Measurements from ENCODE around the gene COL21A1.

Gene COL21A1

GRCh38 chr6:56282391-56282790 is 35.0 kb upstream of the COL21A1 start:
- H3K9me3 ChIP-seq (ENCODE audit: control insufficient read depth, insufficient read depth, low read length) = no peaks in the 10 kb centered on the region
- H3K27me3 ChIP-seq (ENCODE audit: control insufficient read depth, low read length) = no peaks in the 10 kb centered on the region
- H3K79me2 ChIP-seq (ENCODE audit: control insufficient read depth, low read length) = no peaks in the 10 kb centered on the region

GRCh38 chr6:56280126-56280525 is 32.7 kb upstream of the COL21A1 start:
- no peak overlapping the region for H3K27ac ChIP-seq (ENCODE audit: low read depth, low read length)
- H3K9me2 ChIP-seq (replicated peaks; ENCODE audit: control insufficient read depth, low read length) = no peaks in the 10 kb centered on the region
- no peaks in the 10 kb centered on the region for H3F3A ChIP-seq (ENCODE audit: control insufficient read depth, insufficient read depth)
- no peaks in the 10 kb centered on the region for H3K79me2 ChIP-seq (ENCODE audit: control insufficient read depth, low read length)
- H3K4me3 ChIP-seq (ENCODE audit: low read length) = no peak overlapping the region
- no peak overlapping the region for H3K4me2 ChIP-seq (ENCODE audit: low read length)
- H3K36me3 ChIP-seq (ENCODE audit: control insufficient read depth, low read length) = no peaks in the 10 kb centered on the region
- H3K4me1 ChIP-seq (ENCODE audit: control insufficient read depth, low read length) = no peaks in the 10 kb centered on the region
- TF ChIP-seq, protein P1, sequence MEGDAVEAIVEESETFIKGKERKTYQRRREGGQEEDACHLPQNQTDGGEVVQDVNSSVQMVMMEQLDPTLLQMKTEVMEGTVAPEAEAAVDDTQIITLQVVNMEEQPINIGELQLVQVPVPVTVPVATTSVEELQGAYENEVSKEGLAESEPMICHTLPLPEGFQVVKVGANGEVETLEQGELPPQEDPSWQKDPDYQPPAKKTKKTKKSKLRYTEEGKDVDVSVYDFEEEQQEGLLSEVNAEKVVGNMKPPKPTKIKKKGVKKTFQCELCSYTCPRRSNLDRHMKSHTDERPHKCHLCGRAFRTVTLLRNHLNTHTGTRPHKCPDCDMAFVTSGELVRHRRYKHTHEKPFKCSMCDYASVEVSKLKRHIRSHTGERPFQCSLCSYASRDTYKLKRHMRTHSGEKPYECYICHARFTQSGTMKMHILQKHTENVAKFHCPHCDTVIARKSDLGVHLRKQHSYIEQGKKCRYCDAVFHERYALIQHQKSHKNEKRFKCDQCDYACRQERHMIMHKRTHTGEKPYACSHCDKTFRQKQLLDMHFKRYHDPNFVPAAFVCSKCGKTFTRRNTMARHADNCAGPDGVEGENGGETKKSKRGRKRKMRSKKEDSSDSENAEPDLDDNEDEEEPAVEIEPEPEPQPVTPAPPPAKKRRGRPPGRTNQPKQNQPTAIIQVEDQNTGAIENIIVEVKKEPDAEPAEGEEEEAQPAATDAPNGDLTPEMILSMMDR (IDR thresholded peaks at IDR 0.05; ENCODE audit: low read depth, low read length, poor library complexity, severe bottlenecking) = no peak
- no peak for TF ChIP-seq EZH2phosphoT487 (IDR thresholded peaks at IDR 0.05; ENCODE audit: borderline replicate concordance, low read length)
- no peaks in the 10 kb centered on the region for H3K27me3 ChIP-seq (ENCODE audit: control insufficient read depth, low read length)
- H4K20me1 ChIP-seq (ENCODE audit: control insufficient read depth, insufficient read depth, low read depth, low read length) = no peaks in the 10 kb centered on the region
- no peaks in the 10 kb centered on the region for H3K9me3 ChIP-seq (ENCODE audit: control insufficient read depth, insufficient read depth, low read length)

More at GRCh38 chr6:56282391-56282790, 35.0 kb upstream of the COL21A1 start:
- H3K4me2 ChIP-seq (ENCODE audit: low read length) = no peak overlapping the region
- H3K27ac ChIP-seq (ENCODE audit: low read depth, low read length) = no peak overlapping the region
- no peaks in the 10 kb centered on the region for H4K20me1 ChIP-seq (ENCODE audit: control insufficient read depth, insufficient read depth, low read depth, low read length)
- no peaks in the 10 kb centered on the region for H3F3A ChIP-seq (ENCODE audit: control insufficient read depth, insufficient read depth)
- TF ChIP-seq EZH2phosphoT487 (IDR thresholded peaks at IDR 0.05; ENCODE audit: borderline replicate concordance, low read length) = no peak
- TF ChIP-seq, protein P1 (IDR thresholded peaks at IDR 0.05; ENCODE audit: low read depth, low read length, poor library complexity, severe bottlenecking) = no peak
- H3K4me1 ChIP-seq (ENCODE audit: control insufficient read depth, low read length) = no peaks in the 10 kb centered on the region
- H3K36me3 ChIP-seq (ENCODE audit: control insufficient read depth, low read length) = no peaks in the 10 kb centered on the region
- H3K9me2 ChIP-seq (replicated peaks; ENCODE audit: control insufficient read depth, low read length) = no peaks in the 10 kb centered on the region
- no peak overlapping the region for H3K4me3 ChIP-seq (ENCODE audit: low read length)

DNA sequence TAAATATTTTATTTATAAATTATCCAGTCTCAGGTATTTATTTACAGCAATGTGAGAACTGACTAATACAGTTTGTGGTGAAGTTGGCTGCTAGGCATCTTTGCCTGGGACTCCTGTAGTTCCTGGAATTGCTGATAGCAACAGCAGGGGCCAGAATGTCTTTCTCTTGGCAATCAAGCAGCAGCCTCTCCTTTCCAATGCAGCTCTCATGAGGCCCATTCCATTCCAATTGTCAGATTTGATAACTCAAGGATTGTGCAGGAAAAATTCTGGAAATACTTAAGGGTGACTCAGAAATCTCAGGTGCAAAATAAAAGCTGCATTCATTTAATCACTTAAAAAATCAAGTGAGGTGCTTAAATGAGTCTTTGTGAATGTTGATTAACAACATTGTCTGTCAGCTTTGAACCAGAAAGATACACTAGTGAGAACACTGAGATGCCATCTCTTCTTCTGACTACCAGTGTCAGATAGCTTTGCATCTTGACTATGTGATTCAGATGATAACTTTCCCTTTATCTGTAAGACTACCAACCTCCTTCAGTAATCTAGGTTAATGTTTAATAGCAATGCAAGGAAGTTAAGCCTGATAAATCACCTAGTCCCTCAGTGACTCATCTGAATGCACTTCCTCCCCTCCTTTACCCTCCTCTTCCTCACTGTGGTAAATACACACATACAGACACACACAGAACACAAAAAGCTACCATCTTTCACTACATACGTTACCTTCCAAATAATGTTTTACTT is 32.1 kb upstream of the COL21A1 start:
- Histone ChIP-seq H4K20me1 (ENCODE audit: control insufficient read depth, insufficient read depth, low read depth, low read length) (no peaks in the 10 kb centered on the region), H3K4me3 (ENCODE audit: low read length) (no peak overlapping the region), H3K4me1 (ENCODE audit: control insufficient read depth, low read length) (no peaks in the 10 kb centered on the region), H3K36me3 (ENCODE audit: control insufficient read depth, low read length) (no peaks in the 10 kb centered on the region), H3K4me2 (ENCODE audit: low read length) (no peak overlapping the region), H3K27me3 (ENCODE audit: control insufficient read depth, low read length) (no peaks in the 10 kb centered on the region), H3K9me2 (replicated peaks; ENCODE audit: control insufficient read depth, low read length) (no peaks in the 10 kb centered on the region), H3F3A (ENCODE audit: control insufficient read depth, insufficient read depth) (no peaks in the 10 kb centered on the region), H3K9me3 (ENCODE audit: control insufficient read depth, insufficient read depth, low read length) (no peaks in the 10 kb centered on the region), H3K79me2 (ENCODE audit: control insufficient read depth, low read length) (no peaks in the 10 kb centered on the region), H3K27ac (ENCODE audit: low read depth, low read length) (no peak overlapping the region)
- TF ChIP-seq EZH2phosphoT487 (IDR thresholded peaks at IDR 0.05; ENCODE audit: borderline replicate concordance, low read length) = no peak
- TF ChIP-seq, protein P1 (IDR thresholded peaks at IDR 0.05; ENCODE audit: low read depth, low read length, poor library complexity, severe bottlenecking) = no peak
